Measurements from ENCODE around the gene GNPAT.
"Not testable (repeated sequence)": the region's sequence is repeated elsewhere in the genome, so short reads cannot be mapped to it uniquely, and the experiment has no call there.

Gene GNPAT

DNA sequence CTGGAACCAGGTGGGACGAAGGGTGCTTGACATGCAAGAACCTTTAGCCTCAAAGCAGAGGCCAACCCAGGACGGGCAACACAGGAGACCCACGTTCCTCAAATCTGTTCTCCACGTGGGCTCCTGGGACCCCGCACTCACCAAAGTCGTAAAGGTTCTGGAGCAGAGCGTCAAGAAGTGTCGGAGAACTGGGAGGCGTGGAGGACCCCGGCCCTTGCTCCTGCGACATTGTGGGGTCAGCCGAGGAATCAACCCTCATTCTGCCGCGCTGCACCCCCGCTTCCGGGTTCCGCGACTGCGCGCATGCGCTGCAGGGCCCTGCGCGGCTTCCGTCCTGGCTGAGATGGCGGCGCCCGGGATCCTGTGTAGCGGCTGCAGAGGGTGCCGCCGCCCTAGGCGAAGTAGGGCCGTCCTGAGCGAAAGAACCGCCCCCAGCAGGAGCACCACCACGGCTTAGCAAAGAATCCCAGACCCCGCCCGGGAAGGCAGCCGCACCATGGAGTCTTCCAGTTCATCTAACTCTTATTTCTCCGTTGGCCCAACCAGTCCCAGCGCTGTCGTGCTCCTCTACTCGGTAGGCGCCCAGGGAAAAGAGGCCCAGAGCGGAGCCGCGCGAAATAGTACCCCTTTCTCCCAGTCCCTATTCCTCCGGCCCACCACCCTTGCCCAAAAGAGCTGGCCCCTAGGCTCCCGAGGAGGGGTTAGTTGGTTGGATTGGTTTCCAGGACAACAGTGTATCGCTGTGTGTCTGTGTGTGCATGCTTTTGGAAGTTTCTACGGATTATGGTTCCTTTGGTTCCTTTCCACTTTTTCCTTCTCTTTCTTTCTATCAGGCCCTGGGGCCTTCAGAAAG, at the start of gene GNPAT:
GNPAT (plus strand) TSS at position 330 of the 853 bp plus-strand sequence; CDS start at position 497, 167 bp downstream.
- DNase-seq (ENCODE audit: low read depth): peak; percentile 88

DNA sequence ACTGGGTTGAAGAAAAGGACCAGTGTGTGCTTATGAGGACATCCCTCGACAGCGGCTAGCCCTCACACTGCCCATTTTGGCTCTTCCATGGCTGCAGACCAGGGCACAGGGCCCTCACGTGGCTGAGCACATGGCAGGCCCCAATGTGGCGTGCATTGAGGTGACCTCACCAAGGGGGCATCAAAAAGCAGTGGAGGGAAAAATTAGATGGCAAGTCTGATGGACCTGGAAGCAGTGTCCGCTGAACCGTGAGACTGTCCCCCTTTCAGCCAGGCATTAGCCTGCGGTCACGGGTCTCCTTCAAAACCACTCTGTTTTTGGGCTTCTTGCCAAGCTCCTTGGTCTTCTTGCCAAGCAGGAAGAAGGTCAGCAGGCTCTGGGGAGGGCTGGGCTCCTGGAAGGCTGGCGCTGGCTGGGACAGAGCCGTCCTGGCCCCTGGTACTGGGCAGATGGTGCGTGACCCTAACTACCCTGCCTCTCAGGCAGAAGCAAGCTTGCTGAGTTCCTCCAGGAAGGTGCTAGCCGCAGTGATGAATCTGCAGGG, 48.3 kb upstream of the GNPAT start:
- no peak for DNase-seq (ENCODE audit: low read depth)

DNA sequence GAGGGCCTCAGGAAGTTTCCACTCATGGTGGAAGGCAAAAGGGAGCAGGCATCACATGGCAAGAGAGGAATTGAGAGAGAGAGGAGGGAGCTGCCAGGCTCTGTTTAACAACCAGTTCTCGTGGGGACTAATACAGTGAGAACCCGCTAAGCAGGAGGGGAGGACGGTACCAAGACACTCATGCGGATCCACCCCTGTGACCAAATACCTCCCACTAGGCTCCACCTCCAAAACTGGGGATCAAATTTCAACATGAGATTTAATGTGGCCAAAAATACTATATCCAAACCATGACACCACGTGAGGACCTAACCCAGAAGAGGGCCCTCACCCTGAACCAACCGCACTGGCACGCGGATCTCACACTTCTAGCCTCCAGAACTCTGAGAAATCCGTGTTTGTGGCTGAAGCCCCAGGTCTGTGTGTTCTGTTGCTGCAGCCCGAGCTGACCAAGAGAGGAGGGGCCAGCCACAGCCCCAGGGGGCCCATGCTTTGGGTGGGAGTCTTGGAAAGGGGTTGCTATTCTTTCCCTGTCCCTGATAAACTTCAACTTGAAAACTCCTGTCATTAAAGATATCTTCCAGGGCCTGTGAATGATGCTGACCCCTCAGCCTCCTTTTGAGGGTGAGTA, 47.2 kb upstream of the GNPAT start:
- DNase-seq (ENCODE audit: low read depth): no peak

DNA sequence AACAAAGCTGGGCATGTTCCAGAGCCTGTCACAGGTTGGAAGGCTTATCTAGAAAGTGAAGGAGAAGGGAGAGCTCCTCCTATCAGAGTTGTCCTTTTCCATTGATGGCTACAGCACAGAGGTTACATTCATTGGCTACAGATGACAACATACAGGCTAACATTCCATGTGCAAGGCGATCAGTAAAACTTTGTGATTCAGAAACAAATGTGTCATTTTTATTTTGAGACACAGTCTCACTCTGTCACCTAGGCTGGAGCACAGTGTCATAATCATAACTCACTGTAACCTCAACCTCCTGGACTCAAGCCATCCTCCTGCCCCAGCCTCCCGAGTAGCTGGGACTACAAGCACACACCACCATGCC, 46.6 kb upstream of the GNPAT start:
- no peak for DNase-seq (ENCODE audit: low read depth)

- DNase-seq (ENCODE audit: low read depth): no peak
These were observed 46.0 kb upstream of the GNPAT start for GRCh38 chr1:231194843-231195516.

- no peak for DNase-seq (ENCODE audit: low read depth)
These were observed 44.7 kb upstream of the GNPAT start for GRCh38 chr1:231196307-231196706.

DNA sequence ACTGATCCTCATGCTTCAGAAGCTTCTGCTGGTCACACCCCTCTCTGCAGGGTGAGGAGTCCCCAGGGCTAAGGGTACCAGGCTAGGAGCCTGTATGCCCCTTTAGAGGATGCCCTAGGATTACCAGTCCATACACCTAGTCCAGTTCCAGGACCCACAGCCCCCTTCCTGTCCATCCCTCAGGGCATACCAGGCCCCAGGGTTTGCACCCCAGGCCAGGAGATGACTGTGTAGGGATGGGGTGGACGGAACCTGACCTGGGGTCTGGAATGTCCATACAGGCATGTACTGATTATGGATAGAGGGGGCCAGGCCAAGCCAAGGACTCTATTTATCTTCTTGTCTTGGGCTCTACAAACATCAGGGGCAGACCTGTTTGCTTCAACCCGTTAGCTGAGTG, 44.3 kb upstream of the GNPAT start:
- DNase-seq (ENCODE audit: low read depth): no peak

- DNase-seq (ENCODE audit: low read depth): no peak
These were observed 41.1 kb upstream of the GNPAT start for GRCh38 chr1:231199868-231200267.

DNA sequence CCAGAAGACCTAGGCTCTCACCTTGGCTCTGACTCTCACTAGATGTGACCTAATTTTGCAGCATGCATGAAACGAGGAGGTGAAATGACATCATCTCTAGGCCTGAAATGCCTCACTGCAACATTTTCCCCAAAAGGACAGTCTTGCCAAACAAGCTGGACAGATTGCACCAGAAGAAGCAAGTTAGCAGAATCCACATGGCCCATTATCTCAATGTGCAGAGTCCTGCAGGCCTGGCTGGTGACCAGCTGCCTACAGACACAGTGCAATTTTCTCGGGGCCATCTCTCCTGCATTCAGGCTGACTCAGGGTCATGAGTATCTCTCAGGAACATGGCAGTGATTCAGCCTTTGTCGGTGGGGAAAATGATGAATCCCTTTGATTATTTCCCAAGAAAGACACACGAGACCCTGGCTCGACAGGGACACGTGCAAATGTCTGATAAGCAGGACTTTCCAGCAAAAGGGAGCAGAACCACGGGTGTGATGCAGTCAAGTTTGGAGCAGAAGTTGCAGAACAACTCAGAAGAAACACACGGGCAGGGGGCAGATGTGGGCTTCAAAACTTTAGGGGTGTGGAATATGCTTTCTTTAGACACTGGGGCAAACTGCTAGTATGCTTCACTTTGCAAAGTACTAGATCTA, 40.5 kb upstream of the GNPAT start:
- peak; percentile 57 for DNase-seq (ENCODE audit: low read depth)

GRCh38 chr1:231201375-231201978, 39.5 kb upstream of the GNPAT start:
- no peak for DNase-seq (ENCODE audit: low read depth)

- no peak for DNase-seq (ENCODE audit: low read depth)
These were observed 38.9 kb upstream of the GNPAT start for GRCh38 chr1:231201979-231202633.

DNA sequence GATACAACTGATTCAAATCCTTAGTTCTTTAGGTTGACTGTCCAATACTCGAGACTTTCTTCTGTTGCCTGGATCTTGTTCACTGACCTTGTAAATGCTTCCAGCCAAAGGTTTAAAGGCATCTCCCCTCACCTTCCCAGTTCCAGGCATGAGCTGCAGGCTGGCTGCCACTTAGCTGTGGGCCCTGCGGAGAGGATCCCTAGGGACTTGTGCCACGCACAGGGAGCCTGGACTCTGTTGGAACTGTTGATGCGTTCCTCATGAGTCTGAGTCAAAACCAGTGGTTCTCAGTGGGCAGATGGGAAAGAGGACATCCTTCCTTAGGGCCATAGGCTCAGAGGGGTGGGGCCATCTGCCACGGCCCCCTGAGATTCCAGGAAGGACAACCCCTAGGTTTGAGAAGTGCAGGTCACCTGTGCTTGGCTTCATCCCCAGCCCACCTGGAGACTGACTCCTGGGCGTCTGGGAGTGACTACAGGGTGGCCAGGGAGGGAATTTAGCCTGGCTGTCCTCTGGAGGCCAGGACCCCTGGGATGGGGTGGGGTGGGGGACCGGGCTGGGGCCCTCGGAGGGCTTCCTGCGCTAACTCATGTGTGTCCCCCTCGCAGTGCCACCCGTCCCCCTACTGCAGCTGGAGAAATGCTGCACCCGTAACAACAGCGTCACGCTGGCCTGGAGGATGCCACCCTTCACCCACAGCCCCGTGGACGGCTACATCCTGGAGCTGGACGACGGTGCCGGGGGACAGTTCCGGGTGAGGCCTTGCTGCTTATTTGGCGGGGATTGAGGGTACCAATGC, 37.6 kb upstream of the GNPAT start:
- no peak for DNase-seq (ENCODE audit: low read depth)

- no peak for DNase-seq (ENCODE audit: low read depth)
These were observed 34.2 kb upstream of the GNPAT start for GRCh38 chr1:231206856-231207255.

DNA sequence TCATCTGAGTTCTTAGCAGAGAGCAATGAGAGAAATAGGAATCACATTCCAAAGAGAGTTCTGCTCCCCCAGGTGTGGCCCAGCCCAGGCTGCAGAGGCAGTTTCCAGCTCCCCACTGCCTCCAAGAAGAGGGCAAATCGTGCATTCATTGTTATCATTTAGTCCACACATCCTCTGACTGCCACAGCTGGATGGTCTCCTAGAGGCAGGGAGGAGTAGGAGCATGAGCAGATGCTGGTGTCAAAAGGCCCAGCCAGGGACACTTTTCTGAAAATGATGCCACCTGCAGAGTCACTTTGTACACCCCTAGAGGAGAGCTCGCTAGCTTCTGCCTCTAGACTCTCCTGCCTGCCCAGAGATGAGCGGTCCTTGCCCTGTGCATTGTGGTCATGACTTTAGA, 33.6 kb upstream of the GNPAT start:
- DNase-seq (ENCODE audit: low read depth): no peak

- DNase-seq (ENCODE audit: low read depth): no peak
These were observed 32.0 kb upstream of the GNPAT start for GRCh38 chr1:231208980-231209379.

DNA sequence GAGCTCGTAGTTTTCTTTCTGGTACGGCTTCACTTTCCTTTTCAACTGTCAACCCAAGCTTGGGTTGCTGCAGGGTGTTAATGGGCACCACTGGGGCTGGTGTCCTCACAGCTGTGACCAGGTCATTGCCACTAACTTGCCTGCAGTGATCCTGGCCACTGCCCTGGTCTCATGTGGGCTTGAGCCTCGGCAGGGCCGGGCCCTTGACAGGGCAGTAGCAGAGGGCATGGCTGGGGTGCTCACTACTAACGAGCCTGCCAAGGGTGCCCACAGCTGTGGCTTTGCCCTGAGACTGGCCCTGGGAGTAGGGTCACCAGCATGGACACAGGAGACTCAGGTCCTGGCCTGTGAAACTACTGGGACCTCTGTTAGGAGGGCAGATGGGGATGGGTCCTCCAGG, 31.5 kb upstream of the GNPAT start:
- no peak for DNase-seq (ENCODE audit: low read depth)

DNA sequence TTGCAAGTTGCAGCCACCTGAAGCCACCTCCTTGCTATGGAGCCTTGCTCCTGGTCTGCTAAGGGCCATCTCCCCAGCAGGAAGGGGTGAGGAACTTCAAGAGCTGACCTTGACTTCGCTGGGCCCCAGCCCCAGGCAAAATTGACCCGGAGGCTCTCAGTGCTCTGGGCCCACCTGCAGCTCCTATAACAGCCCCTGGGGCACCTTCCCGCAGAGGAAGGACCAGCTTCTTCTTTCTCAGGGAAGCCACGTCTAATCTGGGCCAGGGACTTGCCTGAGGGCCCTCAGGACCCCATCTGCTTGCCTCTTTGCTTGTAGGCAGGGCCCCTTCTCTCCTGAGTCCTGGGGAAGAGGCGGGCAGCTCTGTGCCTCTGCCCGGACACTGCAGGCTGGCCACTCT, 30.9 kb upstream of the GNPAT start:
- no peak for DNase-seq (ENCODE audit: low read depth)

DNA sequence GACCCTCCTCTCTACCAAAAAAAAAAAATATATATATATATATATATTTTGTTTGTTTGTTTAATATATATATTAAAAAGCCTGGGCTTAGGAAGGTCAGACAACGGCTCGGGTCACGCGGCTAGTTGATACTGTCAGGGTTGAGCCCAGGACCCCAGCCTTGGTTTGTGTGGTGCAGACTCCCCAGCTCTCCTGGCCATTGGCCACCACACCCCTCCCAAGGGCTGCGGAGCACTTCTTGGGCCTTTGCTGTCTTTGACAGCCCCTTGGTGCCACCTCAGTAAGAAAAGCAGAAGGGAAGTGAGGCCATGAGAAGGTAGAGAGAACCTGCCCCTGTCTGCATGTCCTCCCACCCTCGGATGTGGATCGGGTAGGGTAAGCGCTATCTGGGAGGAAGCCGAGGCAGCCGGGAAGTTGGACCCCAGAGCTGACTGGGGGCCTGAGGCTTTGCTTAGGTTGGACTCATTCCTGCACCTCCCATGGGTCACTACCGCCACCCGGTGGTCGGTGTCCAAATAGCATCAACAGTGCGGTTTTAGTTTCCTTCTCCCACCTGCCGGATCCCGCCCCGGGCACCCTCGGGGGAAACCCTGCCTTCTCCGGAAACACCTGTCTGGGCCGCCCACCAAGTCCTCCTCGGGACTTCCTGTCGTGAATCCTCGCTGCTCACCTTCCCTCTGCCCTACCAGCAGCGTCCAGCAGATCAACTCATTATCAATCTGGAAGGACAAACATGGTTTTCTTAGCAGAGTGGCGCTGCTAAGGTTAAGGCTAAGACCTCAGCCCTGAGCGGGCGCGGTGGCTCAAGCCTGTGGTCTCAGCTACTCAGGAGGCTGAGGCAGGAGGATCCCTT, 29.8 kb upstream of the GNPAT start:
- DNase-seq (ENCODE audit: low read depth): peak; percentile 75

DNA sequence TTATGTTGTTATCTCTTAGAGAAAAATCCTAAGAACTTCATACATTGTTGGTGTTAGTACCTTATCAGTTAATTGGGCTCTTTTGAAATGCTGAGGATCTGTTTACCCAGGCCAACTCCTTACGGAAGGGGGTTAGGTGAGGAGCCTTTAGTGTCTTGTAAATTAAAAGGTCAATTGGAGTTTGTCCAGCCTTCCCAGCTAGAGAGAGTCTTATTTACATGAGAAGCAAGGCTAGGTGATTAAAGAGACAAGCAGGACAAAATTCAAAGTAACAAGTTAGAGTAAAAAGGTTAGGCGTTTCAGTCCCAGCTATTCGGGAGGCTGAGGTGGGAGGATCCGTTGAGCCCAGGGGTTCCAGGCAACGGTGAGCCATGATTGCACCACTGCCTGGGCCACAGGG, 28.7 kb upstream of the GNPAT start:
- not testable (repeated sequence) for DNase-seq (ENCODE audit: low read depth)
